DMS79 treated with DMSO at 0.1 percent for 48 hours (cell line): ENCODE data around the gene MED23.

Experiments used
- DNase-seq: peaks from one replicate; lab custom pipeline; 2025; lab: John Stamatoyannopoulos, UW

Gene MED23

GRCh38 chr6:131640100-131640499, 12.1 kb upstream of the MED23 start:
- DNase-seq, result no peak

DNA sequence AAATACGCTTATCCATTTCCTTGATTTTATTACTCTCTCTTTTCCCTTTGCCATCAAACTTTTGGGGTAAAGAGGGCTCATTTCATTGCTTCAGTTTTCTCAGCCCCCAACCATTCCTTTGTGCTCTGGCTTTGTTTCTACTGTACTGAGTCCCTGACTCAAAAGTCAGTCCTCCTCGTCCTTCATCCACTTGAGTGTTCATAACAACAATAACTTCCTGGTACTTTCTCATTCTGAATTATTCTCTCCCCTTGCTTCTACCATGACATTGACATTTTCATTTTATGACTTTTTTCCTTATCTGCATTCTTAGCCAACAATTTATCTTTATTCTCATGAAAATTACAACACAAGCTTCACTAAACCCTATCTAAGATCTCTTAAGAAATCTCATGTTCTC, 10.0 kb upstream of the MED23 start:
- DNase-seq, result no peak

DNA sequence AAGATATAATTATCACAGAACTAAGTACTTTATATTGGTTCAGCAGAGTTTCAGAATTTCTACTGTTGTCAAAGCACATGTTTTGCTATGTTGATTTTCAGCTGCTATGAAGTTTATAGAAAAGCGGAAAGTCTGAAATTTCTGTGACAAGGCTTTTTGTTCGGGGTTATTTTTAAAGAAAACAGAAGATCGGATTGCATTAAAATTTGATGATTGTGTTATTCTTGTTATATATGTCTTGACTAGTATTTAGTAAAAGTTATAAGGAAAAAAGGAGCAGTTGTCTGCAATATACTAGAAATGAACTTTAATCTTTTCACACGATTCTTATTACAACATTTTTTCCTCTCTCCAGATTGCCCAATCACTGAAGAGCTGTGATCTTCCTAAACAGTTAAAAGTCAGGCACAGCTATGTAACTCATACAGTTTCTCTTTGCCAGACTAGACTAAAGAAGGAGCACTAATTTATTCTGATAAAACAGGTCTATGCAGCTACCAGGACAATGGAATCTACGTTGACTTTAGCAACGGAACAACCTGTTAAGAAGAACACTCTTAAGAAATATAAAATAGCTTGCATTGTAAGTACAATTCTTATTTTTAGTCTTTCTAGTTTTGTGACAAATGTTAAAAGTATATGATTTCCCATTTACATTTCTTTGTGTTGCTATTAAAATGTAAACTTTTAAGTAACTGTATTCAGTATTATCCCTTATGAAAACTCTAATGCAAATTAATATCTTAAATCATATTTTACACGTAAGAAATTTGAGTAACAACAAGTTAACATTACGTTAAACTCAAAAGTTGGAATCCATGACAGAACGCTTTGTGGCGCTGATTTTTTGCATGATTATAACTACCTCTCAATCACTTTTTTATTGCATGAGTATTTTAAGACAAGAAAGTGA, 9.1 kb upstream of the MED23 start, which contains the start of gene ENPP3:
Gene ENPP3 (plus strand): TSS at position 423 of the 913 bp plus-strand sequence. CDS start 83 bp downstream, at position 506.
- DNase-seq, result no peak

DNA sequence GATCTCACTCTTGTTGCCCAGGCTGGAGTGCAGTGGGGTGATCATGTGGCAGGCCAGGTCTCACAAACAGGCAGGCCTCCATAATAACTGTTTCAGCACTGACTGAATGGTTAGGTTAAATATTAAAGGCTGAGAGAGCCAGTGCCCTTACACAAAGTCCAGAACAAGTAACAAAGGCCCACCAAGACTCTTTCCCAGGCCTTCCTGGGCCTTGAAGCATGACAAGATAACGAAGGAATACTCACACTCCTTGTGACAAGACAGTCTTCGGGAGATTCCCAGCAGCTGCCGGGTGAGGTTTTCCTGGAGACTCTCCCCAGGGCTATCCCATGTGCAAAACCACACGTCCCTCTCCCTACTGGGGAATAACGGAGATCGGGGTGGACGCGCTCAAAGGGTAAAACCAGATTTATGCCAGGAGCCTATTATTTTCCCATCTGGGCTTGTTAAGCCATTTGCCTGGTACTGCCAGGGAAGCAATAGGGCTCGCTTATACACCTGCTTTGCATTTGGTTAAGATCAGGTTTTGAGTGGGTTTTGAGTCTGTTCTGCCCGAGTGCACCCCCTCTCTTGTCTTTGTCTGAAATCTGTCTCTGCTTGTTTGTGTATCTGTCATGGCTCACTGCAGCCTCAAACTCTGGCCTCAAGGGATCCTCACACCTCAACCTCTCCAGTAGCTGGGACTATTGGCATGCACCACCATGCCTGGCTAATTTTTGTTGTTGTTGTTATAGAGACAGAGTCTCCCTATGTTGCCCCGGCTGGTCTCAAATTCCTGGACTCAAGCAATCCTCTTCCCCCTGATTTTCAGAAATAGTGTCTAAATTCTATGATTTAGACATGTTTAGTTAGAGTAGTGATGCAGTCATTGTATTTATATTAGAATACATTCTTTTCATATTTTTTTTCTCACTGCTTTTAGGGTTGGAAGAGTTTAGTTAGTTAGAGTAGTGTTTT, 7.6 kb upstream of the MED23 start:
- DNase-seq, result peak; percentile 79

- no peak for DNase-seq
These were observed 3.7 kb upstream of the MED23 start for GRCh38 chr6:131631625-131632289.

DNA sequence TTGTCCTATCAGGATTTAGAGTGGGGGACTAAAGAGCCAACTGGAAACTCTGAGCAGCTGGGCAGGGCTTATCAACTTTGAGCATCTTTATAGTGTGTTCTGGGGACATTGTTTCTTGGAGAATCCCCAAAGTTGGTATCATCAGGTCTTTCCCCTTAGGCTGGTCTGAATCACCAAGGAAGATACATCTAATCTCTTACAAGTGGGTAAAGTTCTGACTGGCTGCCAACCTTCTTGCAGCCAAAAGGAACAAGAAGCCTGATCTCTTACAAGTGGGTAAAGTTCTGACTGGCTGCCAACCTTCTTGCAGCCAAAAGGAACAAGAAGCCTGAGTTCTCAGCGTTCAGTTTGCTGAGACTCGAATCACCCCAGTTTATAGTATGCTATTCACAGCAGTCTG, 1.6 kb upstream of the MED23 start:
- peak; percentile 62 for DNase-seq

DNA sequence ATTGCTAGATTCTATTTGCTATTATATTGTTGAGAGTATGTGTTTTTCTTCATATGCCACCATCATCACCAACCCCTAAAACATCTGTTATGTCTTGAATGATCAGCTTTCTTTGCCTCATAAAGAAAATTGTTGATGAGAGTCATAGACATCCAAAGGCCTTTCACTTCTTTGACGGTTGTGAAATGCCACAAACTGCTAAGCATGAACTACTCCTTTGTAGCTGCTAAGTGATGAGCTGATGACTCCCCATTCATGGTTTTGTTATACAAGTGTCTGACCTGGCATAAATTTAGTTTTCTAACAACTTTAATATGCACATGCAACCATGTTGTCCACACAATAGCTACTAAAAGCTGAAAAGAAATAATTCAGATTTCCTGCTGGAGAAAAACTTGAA, 684 bp upstream of the MED23 start:
- DNase-seq, result no peak

DNA sequence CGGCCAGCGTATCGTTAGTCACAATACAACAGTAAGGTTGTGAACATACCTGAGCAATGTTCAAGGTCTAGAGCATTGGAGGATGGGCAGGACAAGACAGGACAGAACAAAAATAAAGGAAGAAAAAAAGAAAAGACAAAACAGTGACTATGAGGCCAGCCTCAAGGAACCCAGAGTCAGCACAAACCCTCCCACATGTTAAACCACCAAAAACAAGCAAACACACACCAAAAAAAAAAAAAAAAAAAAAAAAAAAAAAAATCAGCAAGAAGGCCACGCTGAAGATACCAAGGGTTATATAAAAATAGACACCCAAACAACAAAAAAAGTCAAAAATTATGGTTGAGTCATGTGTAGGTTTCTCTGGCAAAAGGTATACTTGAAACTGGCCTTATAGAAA, 12.8 kb downstream of the MED23 start:
- DNase-seq, result no peak

- no peak for DNase-seq
These were observed 14.6 kb downstream of the MED23 start for GRCh38 chr6:131613296-131613925.

GRCh38 chr6:131602781-131603312, 25.2 kb downstream of the MED23 start:
- DNase-seq, result no peak

GRCh38 chr6:131600716-131601115, 27.3 kb downstream of the MED23 start:
- DNase-seq, result no peak

GRCh38 chr6:131597446-131597845, 30.6 kb downstream of the MED23 start:
- DNase-seq, result no peak

DNA sequence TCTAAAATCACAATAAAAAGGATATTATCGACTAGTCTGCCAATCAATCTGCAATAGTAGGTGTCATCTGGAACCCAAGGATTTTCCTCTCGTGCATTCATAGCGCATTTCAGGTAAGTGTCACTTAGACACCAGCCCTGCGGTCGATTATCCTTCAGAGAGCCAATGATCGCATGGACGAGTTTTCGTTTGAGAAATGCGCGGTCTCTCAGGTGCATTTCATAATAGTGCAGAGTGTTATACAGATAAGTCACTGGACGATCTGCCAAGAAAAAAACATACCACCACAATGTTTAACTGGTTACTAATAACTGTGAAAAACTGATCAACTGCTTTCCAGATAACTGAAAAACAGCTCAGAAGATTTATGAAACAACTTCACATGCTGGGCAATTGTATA, 34.0 kb downstream of the MED23 start:
- DNase-seq, result no peak

- DNase-seq, result no peak
These were observed 35.1 kb downstream of the MED23 start for GRCh38 chr6:131592935-131593334.

DNA sequence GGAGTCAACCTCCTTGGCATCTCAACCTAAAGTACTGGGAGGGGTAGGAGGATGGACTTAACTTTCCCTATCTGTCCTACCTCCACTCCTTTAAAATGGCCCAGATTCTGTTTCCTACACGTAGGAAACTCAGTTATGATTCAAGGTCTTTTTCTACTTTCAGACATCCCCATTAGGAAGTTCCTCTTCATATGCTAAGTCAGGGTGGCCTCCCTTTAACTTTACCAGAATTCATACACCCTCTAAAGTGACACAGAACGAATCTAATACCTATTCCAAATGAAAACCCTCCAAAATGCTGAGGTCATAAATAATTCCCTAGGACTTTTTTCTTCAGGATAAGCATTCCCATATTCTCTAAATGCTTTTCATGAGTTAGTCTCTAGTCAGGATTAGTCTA, 39.4 kb downstream of the MED23 start:
- DNase-seq, result no peak

DNA sequence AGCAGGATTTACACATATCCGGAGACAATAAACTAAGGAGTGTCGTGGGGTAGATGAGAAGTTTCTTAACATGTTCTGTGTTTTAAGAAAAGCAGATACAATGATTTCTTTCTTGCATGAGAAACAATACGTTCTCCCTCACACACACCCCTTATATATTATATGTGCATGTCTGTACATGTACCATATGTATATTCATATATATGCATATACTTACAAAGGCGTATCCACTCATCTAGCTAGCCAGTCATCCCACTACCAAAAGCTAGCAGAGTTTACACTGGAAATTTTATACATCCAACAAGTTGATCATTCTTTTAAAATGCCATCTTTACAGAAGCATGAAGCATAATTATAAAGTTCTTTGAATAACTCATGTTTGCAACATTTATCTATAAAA, 40.1 kb downstream of the MED23 start:
- no peak for DNase-seq

- no peak for DNase-seq
These were observed 41.5 kb downstream of the MED23 start for GRCh38 chr6:131586543-131586942.

- DNase-seq, result no peak
These were observed 46.5 kb downstream of the MED23 start for GRCh38 chr6:131581523-131581922.

DNA sequence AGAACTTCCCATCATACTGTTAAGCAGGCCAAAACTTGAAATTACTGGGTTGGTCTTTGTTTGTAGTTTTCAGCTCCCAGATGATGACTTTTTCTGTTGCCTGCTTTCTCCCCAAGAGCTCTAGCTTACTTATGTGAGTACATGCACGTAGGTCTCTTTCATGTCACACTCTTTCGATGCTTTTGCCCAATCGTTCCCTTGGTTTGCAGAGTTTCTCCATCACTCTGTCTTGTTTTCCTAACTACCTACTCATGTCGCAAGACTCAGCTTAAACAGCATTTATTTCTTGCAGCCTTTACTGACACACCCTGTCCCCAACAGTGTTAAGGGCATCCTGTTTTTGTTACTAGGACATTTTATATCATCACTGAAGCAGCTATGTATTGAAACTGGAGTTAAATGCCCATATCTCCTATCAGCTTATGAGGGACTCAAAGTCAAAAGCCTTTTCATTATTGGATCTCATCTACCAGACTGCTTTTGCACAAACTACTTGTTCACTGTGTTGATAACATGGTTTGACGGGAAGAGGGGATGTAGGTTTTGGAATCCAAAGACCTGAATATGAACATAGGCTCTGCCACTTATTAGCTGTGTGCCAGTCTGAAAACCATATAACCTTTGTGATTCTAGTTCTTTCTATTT, 52.1 kb downstream of the MED23 start:
- no peak for DNase-seq

DNA sequence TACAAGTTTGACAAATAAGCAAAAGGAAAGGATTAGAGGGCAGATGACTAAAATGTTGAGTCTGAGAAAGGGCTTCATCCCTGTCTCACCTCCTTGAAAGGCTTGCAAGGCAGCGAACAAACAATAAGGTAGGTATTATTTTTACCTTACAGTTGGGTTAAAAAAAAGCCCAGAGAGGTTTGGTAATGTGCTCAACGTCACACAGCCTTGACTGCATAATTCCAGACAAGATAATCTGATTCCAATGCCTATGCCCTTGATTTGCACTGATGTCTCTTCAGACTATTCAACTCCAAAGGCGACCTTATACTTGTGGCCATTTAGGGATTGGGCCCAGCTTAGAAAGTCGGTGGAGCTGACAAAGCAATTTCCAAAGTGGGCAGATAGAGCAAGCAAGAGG, 53.4 kb downstream of the MED23 start:
- no peak for DNase-seq

- DNase-seq, result no peak
These were observed 53.9 kb downstream of the MED23 start for GRCh38 chr6:131574133-131574532.
